Gastroesophageal sphincter (tissue), 4 donors: ENCODE results near the gene B9D1. TPM values are rescaled to one million over a fixed set of nuclear protein-coding genes. Genes with fewer than 3 reads are reported as not detected.
"Not testable (repeated sequence)": the region's sequence is repeated elsewhere in the genome, so short reads cannot be mapped to it uniquely, and the experiment has no call there.

Experiments used
- ATAC-seq: fragments of 150-250 bp; one replicate; pipeline ENCODE4 v1.9.1; 2016; ENCODE audit warnings: mild to moderate bottlenecking, moderate library complexity
- H3K27ac ChIP-seq, 4 donors: fragments of 200-600 bp; sonication (generic) in 3 of 4; 1 replicate in 3 of 4; 2 replicates in 1 of 4; pipeline ENCODE4 v1.5.1; 2016 to 2019
- H3K27me3 ChIP-seq: fragments of 200-600 bp; sonication (generic); one replicate; pipeline ENCODE4 v1.5.1; 2019
- H3K36me3 ChIP-seq, 2 donors: fragments of 200-600 bp; sonication (generic); one replicate each; pipeline ENCODE4 v1.5.1; 2019; ENCODE audit warnings: control low read depth in 1 of 2
- H3K4me1 ChIP-seq, 3 donors: fragments of 200-600 bp; sonication (generic); 1 replicate in 2 of 3; 2 replicates in 1 of 3; pipeline ENCODE4 v1.5.1; 2016 to 2019; ENCODE audit warnings: control low read depth in 2 of 3
- H3K4me3 ChIP-seq, 2 donors: fragments of 200-600 bp; sonication (generic); one replicate each; pipeline ENCODE4 v1.5.1; 2019; ENCODE audit warnings: mild to moderate bottlenecking in 1 of 2, moderate library complexity in 1 of 2
- H3K9me3 ChIP-seq, 3 donors: fragments of 200-600 bp; sonication (generic); one replicate each; pipeline ENCODE4 v1.5.1; 2017 to 2019; ENCODE audit warnings: control low read depth in 2 of 3
- EP300 ChIP-seq: sonication (generic); formaldehyde crosslinking; IDR thresholded peaks from one replicate; pipeline ENCODE4 v1.6.1; 2017; ENCODE audit warnings: antibody characterized with exemption, mild to moderate bottlenecking
- POLR2A ChIP-seq, 2 donors: fragments of 450-650 bp; IDR thresholded peaks; one replicate each; pipeline ENCODE4 v1.6.1; 2017; ENCODE audit warnings: antibody characterized with exemption in 2 of 2, mild to moderate bottlenecking in 2 of 2, moderate library complexity in 1 of 2
- POLR2AphosphoS5 ChIP-seq: sonication (generic); formaldehyde crosslinking; IDR thresholded peaks from one replicate; pipeline ENCODE4 v1.6.1; 2017; ENCODE audit warnings: antibody characterized with exemption
- WGBS, 2 donors: methylation state at CpG; one replicate each; pipeline ENCODE4 v1.1.5; 2018; ENCODE audit warnings: low coverage in 1 of 2; 5-methylcytosine and 5-hydroxymethylcytosine counted together
- total RNA-seq, 4 donors: library from RNA; depleted of rRNA; stranded (reverse); fragments of >200 nt; gene quantifications; one replicate each; pipeline ENCODE4 v1.1.0, GENCODE V29; 2016
- TF ChIP-seq, protein P1 (sequence below), 4 experiments: fragments of 200-600 bp in 2 of 4; fragments of 450-650 bp in 2 of 4; sonication (generic) in 1 of 4; IDR thresholded peaks; one replicate each; pipeline ENCODE4 v1.5.1; 2017 to 2019; ENCODE audit warnings: antibody characterized with exemption in 4 of 4, mild to moderate bottlenecking in 2 of 4, moderate library complexity in 2 of 4

The B9D1 gene
- total RNA-seq, 4 donors from 2014 or later, result 10.5 to 30.2 (median 16.2) TPM

DNA sequence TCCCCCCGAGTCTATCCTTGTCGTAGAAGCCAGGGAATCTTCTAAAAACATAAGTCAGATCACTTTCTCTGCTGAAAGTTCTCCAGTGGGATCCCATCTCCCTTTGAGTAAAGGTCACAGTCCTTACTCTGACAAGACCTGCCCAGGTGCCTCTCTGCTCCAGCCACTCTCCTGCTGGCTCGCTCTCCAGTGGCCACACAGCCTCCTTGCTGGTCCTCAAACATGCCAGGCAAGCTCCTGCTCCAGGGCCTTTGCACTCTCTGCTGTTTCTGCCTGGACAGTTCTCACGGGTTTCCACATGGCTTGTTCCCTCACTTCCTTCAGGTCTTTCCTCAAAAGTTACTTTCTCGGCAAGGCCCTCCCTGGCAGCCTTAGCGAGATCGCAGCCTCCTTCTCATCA is 3.4 kb downstream of the B9D1 start:
- peaks cover 0 to 32% of the 10 kb centered on the region in 2 donors for H3K36me3 ChIP-seq
- no peak for ATAC-seq
- peaks cover 0 to 21% (median 9%) of the 10 kb centered on the region in 3 donors for H3K4me1 ChIP-seq
- TF ChIP-seq, protein P1, sequence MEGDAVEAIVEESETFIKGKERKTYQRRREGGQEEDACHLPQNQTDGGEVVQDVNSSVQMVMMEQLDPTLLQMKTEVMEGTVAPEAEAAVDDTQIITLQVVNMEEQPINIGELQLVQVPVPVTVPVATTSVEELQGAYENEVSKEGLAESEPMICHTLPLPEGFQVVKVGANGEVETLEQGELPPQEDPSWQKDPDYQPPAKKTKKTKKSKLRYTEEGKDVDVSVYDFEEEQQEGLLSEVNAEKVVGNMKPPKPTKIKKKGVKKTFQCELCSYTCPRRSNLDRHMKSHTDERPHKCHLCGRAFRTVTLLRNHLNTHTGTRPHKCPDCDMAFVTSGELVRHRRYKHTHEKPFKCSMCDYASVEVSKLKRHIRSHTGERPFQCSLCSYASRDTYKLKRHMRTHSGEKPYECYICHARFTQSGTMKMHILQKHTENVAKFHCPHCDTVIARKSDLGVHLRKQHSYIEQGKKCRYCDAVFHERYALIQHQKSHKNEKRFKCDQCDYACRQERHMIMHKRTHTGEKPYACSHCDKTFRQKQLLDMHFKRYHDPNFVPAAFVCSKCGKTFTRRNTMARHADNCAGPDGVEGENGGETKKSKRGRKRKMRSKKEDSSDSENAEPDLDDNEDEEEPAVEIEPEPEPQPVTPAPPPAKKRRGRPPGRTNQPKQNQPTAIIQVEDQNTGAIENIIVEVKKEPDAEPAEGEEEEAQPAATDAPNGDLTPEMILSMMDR (IDR thresholded peaks at IDR 0.05), result no peak
- TF ChIP-seq EP300, result no peak
- TF ChIP-seq POLR2A (IDR thresholded peaks at IDR 0.05), result no peak
- no peak for TF ChIP-seq POLR2AphosphoS5
- H3K4me3 ChIP-seq, result no peak overlapping the region
- H3K27ac ChIP-seq, result no peak overlapping the region
- whole genome bisulfite sequencing, 2 donors, result 65 to 67% methylated on average over 3 to 7 of the region's 7 CpGs
- no peaks in the 10 kb centered on the region for H3K27me3 ChIP-seq
- H3K9me3 ChIP-seq, result no peaks in the 10 kb centered on the region

DNA sequence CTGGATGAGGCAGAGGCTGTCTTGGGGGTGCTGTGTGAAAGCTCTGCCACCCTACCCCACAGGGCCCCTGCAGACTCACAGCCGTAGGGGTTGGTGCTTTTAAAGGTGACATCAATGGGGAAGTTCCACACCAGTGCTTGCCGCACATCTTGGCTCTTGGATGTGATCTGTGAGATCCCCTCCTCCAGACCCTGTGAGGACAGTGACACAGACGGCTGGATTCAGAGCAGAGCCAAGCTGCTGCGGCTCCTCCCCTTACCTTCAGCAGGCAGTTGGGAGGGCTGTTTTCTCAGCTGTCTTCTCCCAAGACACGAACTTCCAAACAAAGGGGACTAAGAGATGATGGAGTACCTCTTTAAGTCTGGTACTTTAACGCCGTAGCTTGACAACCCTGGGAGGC is 4.8 kb downstream of the B9D1 start:
- TF ChIP-seq POLR2AphosphoS5 (no peak), POLR2A (IDR thresholded peaks at IDR 0.05) (no peak), EP300 (no peak)
- TF ChIP-seq, protein P1 (IDR thresholded peaks at IDR 0.05), result no peak
- no peak for ATAC-seq
- Histone ChIP-seq H3K27me3 (no peaks in the 10 kb centered on the region), H3K36me3 (peaks cover 0 to 32% of the 10 kb centered on the region in 2 donors), H3K9me3 (no peaks in the 10 kb centered on the region), H3K4me3 (no peak overlapping the region), H3K27ac (no peak overlapping the region), H3K4me1 (peaks cover 0 to 13% (median 5%) of the 10 kb centered on the region in 3 donors)
- 73 to 75% methylated on average over 5 to 7 of the region's 7 CpGs for WGBS, 2 donors

DNA sequence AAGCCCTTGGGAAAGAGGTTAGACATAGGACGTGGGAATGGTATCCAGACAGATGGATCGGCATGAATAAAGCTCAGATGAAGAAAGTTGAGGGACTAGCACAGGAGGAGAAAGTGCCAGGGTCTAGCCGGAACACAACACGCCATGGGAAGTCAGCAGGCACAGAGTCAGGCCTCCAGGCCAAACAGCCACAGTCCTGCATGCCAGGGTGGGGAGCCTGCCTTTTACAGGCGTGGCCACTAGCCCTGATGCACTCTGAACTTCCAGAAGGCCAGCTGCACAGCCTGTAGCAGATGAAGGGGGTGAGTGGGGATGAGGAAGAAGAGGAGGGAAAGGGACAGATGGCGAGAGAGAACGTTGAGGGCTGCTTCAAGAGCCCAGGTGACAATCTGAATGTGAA is 5.2 kb downstream of the B9D1 start:
- no peak for ATAC-seq
- 86 to 89% methylated on average over 4 to 7 of the region's 7 CpGs for WGBS, 2 donors
- no peak for TF ChIP-seq EP300
- no peak for TF ChIP-seq POLR2AphosphoS5
- TF ChIP-seq POLR2A (IDR thresholded peaks at IDR 0.05), result no peak
- TF ChIP-seq, protein P1 (IDR thresholded peaks at IDR 0.05), result no peak

DNA sequence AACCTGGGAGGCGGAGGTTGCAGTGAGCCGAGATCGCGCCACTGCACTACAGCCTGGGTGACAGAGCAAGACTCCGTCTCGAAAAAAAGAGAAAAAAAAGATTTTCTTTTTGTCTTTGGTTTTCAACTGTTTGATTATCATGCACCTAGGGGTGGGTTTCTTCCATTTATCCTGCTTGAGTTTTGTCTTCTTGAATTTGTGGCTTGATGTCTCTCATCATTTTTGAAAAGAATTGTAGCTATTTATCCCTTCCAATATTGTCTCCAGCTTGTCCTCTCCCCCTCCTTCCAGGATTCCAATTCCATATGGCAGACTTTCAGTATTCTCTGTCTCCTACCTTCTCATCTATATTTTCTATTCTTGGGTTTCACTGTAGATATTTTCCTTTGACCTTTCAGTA is 7.8 kb downstream of the B9D1 start:
- Histone ChIP-seq H3K4me3 (no peak overlapping the region), H3K4me1 (no peaks in the 10 kb centered on the region), H3K36me3 (peaks cover 0 to 26% of the 10 kb centered on the region in 2 donors), H3K9me3 (no peaks in the 10 kb centered on the region), H3K27me3 (no peaks in the 10 kb centered on the region), H3K27ac (no peak overlapping the region)
- ATAC-seq, result no peak
- WGBS, 2 donors, result 88 to 90% methylated on average over 5 to 6 of the region's 6 CpGs
- TF ChIP-seq POLR2AphosphoS5 (no peak), EP300 (no peak), POLR2A (IDR thresholded peaks at IDR 0.05) (no peak)
- TF ChIP-seq, protein P1 (IDR thresholded peaks at IDR 0.05), result no peak

More for the DNA sequence above, 5.2 kb downstream of the B9D1 start:
- H3K27ac ChIP-seq, result no peak overlapping the region
- H3K9me3 ChIP-seq, result no peaks in the 10 kb centered on the region
- H3K27me3 ChIP-seq, result no peaks in the 10 kb centered on the region
- H3K4me3 ChIP-seq, result no peak overlapping the region
- H3K4me1 ChIP-seq, result peaks cover 0 to 13% (median 5%) of the 10 kb centered on the region in 3 donors
- H3K36me3 ChIP-seq, result peaks cover 0 to 32% of the 10 kb centered on the region in 2 donors

DNA sequence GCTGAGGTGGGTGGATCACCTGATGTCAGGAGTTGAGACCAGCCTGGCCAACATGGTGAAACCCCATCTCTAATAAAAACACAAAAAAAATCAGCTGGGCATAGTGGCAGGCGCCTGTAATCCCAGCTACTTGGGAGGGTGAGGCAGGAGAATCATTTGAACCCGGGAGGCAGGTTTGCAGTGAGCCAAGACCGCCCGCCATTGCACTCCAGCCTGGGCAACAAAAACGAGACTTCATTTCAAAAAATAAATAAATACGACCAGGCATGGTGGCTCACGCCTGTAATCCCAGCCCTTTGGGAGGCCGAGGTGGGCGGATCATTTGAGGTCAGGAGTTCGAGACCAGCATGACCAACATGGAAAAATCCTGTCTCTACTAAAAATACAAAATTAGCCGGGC is 9.1 kb downstream of the B9D1 start:
- not testable (repeated sequence) for H3K27me3 ChIP-seq, ATAC-seq, H3K4me1 ChIP-seq, H3K4me3 ChIP-seq, H3K9me3 ChIP-seq, H3K27ac ChIP-seq
- WGBS, 2 donors, result 82 to 94% methylated on average over 2 to 10 of the region's 11 CpGs
- H3K36me3 ChIP-seq, result peaks cover 0 to 20% of the 10 kb centered on the region in 2 donors
